ENCODE measurements around the gene BRAT1. TPM values are rescaled to one million over a fixed set of nuclear protein-coding genes. Genes with fewer than 3 reads are reported as not detected.

The BRAT1 gene
- total and polyA plus RNA-seq, 7 experiments from 2014 or later: 23.4 to 58.9 (median 37.0) TPM

DNA sequence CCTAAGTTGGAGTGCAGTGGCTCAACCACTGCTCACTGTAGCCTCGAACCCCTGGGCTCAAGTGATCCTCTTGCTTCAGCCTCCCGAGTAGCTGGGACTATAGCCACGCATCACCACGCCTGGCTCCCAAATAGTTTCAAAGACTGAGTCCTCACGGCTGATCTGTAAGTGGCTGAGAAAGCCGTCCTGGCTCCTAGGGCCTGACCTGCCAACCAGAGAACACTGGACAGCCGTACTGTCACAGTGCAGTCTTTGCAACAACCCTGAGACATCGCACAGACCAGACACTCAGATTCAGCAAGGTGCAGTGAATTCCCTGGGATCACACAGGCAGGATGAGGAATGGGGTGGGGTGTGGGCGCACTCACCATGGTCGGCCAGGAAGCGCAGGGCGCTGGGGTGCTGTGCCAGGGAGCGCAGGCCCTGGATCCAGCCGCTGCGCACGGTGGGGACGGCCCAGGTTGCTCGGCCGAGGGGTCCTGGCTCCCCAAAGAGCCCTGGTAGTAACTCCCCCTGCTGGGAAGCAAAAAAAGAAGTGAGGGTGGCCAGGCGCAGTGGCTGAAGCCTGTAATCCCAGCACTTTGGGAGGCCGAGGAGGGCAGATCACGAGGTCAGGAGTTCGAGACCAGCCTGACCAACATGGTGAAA is 10.7 kb downstream of the BRAT1 start:
- Mint-ChIP-seq H3K9me3 (peaks cover 0 to 2% (median 0%) of the 10 kb centered on the region in 11 donors), H3K27ac (peak overlapping the region in 2 of 9 donors; percentile 23 to 31), H3K4me3 (no peak overlapping the region), H3K4me1 (peaks cover 3 to 11% (median 7%) of the 10 kb centered on the region in 7 donors), H3K36me3 (peaks cover 4 to 17% (median 5%) of the 10 kb centered on the region in 5 donors), H3K27me3 (no peaks in the 10 kb centered on the region)
- H3K4me3 ChIP-seq (ENCODE audit: low read length): no peak overlapping the region
- intact Hi-C loops (cut with micrococcal nuclease): no loop called here
- ATAC-seq (no peak), DNase-seq (no peak)
- H3K36me3 ChIP-seq (ENCODE audit: control insufficient read depth in 2 of 3, insufficient read depth in 3 of 3, low read length in 3 of 3): peaks cover 7 to 83% (median 11%) of the 10 kb centered on the region in 3 experiments
- no peaks in the 10 kb centered on the region for H3K4me1 ChIP-seq (ENCODE audit: control insufficient read depth in 2 of 2, insufficient read depth in 2 of 2, low read length in 2 of 2)
- no peak overlapping the region for H3K27ac ChIP-seq (ENCODE audit: low read depth, low read length)
- H3K9me3 ChIP-seq (ENCODE audit: control insufficient read depth in 2 of 3, low read length in 3 of 3): no peaks in the 10 kb centered on the region
- ChIA-PET CTCF (no interaction called here), POLR2A (interaction anchor here (0.6 to 1.2 kb wide), 2 partner anchors 21 to 584 kb away, joined by 3 read pairs; no protein-coding TSS in a partner anchor)
- H3K27me3 ChIP-seq (ENCODE audit: control insufficient read depth in 2 of 2, insufficient read depth in 2 of 2, low read length in 2 of 2): no peaks in the 10 kb centered on the region

DNA sequence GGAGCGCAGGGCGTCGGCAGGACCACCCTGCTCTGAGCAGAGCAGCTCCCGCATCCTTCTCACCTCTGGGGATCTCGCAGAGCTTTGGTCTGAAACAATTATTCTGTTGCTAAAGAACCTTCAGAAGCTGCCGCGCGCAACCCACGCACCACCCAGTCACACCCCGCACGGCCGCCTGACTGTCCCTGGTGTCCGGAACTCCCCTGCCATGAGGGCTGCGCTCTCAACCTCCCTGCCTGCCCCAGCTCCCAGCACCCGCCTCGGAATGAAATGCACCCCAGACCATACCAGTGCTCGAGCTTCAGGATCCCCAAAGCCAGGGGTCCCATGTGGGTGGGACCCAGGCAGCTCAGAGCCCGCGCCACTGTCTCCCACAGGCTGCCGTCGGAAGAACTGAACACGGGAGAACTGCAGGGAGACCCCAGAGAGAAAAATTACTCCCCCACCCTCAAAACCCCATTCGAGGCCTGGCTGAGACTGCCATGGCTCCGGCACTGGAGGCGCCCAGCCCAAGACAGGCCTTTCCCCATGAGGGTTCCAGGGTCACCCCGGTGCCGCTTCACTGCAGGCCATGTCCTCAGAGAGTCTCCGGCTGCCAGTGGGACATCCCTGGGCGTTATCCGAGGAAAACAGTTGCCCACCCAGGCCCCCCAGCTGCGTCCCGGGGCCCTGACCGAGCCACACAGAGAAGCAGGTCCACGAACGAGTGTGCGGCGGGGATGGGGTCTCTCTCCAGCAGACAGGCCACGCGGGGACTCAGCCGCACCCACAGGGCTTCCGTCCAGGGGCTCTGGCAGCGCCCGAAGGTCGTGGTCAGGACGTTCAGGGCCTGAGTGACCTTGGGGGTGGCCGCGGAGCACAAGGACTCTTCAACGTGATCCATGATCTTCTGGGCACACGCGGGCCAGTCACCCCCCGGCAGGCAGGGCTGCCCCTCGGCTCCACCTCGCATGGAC is 12.1 kb downstream of the BRAT1 start:
- Histone ChIP-seq H3K4me3 (ENCODE audit: low read length) (no peak overlapping the region), H3K4me1 (ENCODE audit: control insufficient read depth in 2 of 2, insufficient read depth in 2 of 2, low read length in 2 of 2) (no peaks in the 10 kb centered on the region), H3K27me3 (ENCODE audit: control insufficient read depth in 2 of 2, insufficient read depth in 2 of 2, low read length in 2 of 2) (no peaks in the 10 kb centered on the region), H3K36me3 (ENCODE audit: control insufficient read depth in 2 of 3, insufficient read depth in 3 of 3, low read length in 3 of 3) (peaks cover 0 to 88% (median 13%) of the 10 kb centered on the region in 3 experiments), H3K27ac (ENCODE audit: low read depth, low read length) (no peak overlapping the region), H3K9me3 (ENCODE audit: control insufficient read depth in 2 of 3, low read length in 3 of 3) (no peaks in the 10 kb centered on the region)
- peaks cover 0 to 2% (median 0%) of the 10 kb centered on the region in 11 donors for H3K9me3 Mint-ChIP-seq
- intact Hi-C loops (cut with micrococcal nuclease): no loop called here
- ChIA-PET POLR2A (interaction anchor here (0.7 to 1.1 kb wide), 2 partner anchors 19 to 35 kb away, joined by 3 to 4 read pairs; no protein-coding TSS in a partner anchor), CTCF (no interaction called here)
- peak overlapping the region in 3 of 9 donors; percentile 28 to 45 (median 36) for H3K27ac Mint-ChIP-seq
- H3K4me1 Mint-ChIP-seq: peaks cover 0 to 4% (median 0%) of the 10 kb centered on the region in 7 donors
- no peak for ATAC-seq
- no peak overlapping the region for H3K4me3 Mint-ChIP-seq
- peaks cover 0 to 11% (median 0%) of the 10 kb centered on the region in 5 donors for H3K36me3 Mint-ChIP-seq
- no peaks in the 10 kb centered on the region for H3K27me3 Mint-ChIP-seq
- DNase-seq: no peak

DNA sequence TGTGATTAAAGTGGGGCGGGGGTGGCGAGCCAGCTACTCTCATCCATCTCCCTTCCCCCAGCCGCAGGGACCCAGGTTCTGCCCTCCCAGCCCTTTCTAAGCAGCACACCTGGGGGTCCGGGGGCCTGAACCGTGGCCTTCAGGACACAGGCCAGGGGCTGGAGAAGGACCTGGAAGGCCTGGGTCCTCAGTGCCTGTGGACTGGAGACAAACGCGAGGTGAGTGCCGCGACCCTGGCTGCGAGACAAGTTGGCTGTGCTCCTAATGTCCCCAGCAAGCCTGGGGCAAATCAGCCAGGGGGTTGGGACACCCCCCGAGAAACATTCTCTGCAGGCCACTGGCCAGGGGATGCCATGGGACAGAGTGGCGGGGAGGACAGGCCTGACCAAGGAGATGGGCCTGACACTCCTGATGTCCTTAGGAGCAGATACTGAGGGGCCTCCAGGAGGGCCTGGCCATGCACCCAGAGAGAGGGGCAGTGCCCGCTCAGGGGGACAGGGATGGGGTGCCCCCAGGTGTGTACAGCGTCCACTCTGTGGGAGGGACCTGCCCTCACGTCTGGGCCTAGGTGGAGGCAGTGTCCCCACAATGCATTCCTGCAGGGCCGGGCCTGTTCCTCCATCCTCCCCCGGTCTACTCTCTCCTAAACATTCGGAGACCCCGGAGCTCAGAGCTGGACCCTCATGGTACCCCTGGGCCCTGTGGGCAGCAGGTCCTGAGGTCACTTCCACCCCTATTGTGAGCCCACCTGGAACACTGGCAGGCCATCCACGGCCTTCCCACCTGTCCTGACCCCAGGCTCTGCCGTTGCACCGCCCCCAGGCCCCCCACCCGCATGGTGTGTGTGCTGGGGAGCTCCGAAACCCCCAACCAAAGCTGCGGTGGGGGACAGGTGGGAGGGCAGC is 13.1 kb downstream of the BRAT1 start:
- Histone ChIP-seq H3K27me3 (ENCODE audit: control insufficient read depth in 2 of 2, insufficient read depth in 2 of 2, low read length in 2 of 2) (no peaks in the 10 kb centered on the region), H3K4me1 (ENCODE audit: control insufficient read depth in 2 of 2, insufficient read depth in 2 of 2, low read length in 2 of 2) (no peaks in the 10 kb centered on the region), H3K27ac (ENCODE audit: low read depth, low read length) (no peak overlapping the region), H3K9me3 (ENCODE audit: control insufficient read depth in 2 of 3, low read length in 3 of 3) (no peaks in the 10 kb centered on the region), H3K4me3 (ENCODE audit: low read length) (no peak overlapping the region), H3K36me3 (ENCODE audit: control insufficient read depth in 2 of 3, insufficient read depth in 3 of 3, low read length in 3 of 3) (peaks cover 0 to 86% (median 13%) of the 10 kb centered on the region in 3 experiments)
- intact Hi-C loops (cut with micrococcal nuclease): no loop called here
- Mint-ChIP-seq H3K27me3 (no peaks in the 10 kb centered on the region), H3K36me3 (peaks cover 0 to 7% (median 0%) of the 10 kb centered on the region in 5 donors), H3K9me3 (peaks cover 0 to 3% (median 0%) of the 10 kb centered on the region in 11 donors), H3K4me1 (no peaks in the 10 kb centered on the region), H3K4me3 (no peak overlapping the region), H3K27ac (peak overlapping the region in 1 of 9 donors; percentile 51)
- CTCF ChIA-PET: no interaction called here
- POLR2A ChIA-PET: interaction anchor here (0.7 to 1.1 kb wide), 2 partner anchors 10 to 18 kb away, joined by 3 to 4 read pairs; no protein-coding TSS in a partner anchor
- ATAC-seq (peak; percentile 2), DNase-seq (no peak)

DNA sequence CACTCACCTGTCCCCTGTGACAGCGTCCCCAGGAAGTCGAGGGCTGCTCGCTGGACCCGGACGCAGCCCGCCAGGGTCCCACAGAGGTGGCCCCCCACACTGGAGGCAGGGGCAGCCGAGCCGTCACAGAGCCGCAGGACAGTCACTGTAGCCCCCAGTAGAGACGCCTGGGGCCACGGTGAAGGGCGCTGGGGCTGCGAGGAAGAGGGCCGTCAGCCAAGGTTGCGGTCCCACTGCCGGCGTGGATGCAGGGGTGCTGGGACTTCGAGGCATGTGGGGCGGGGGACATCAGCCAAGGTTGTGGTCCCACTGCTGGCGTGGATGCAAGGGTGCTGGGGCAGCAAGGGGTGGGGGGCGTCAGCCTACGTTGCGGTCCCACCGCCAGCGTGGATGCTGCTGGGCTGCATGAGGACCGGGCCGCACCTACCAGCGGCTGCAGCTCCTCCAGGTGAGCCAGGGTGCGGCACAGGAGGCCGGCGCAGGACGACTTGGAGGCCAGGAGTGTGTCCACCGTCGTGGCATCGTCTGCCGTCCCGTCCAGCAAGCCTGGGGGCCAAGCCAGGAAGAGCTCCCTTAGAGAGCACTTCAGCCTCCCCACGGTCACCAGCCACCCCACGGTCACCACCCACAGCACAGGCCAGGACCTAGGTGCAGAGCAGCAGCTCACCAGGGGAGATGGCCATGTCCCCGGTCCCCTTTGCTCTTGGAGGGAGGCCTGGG is 13.9 kb downstream of the BRAT1 start:
- DNase-seq (no peak), ATAC-seq (no peak)
- peaks cover 0 to 4% (median 0%) of the 10 kb centered on the region in 5 donors for H3K36me3 Mint-ChIP-seq
- intact Hi-C loops (cut with micrococcal nuclease): no loop called here
- Histone ChIP-seq H3K4me1 (ENCODE audit: control insufficient read depth in 2 of 2, insufficient read depth in 2 of 2, low read length in 2 of 2) (no peaks in the 10 kb centered on the region), H3K9me3 (ENCODE audit: control insufficient read depth in 2 of 3, low read length in 3 of 3) (no peaks in the 10 kb centered on the region), H3K27me3 (ENCODE audit: control insufficient read depth in 2 of 2, insufficient read depth in 2 of 2, low read length in 2 of 2) (no peaks in the 10 kb centered on the region), H3K27ac (ENCODE audit: low read depth, low read length) (no peak overlapping the region), H3K36me3 (ENCODE audit: control insufficient read depth in 2 of 3, insufficient read depth in 3 of 3, low read length in 3 of 3) (peaks cover 0 to 80% (median 13%) of the 10 kb centered on the region in 3 experiments), H3K4me3 (ENCODE audit: low read length) (no peak overlapping the region)
- peaks cover 0 to 3% (median 0%) of the 10 kb centered on the region in 11 donors for H3K9me3 Mint-ChIP-seq
- H3K27me3 Mint-ChIP-seq: no peaks in the 10 kb centered on the region
- no peak overlapping the region for H3K4me3 Mint-ChIP-seq
- ChIA-PET POLR2A (interaction anchor here (0.7 kb wide), 1 partner anchor 11 kb away, joined by 3 read pairs; no protein-coding TSS in a partner anchor), CTCF (no interaction called here)
- no peaks in the 10 kb centered on the region for H3K4me1 Mint-ChIP-seq
- H3K27ac Mint-ChIP-seq: peak overlapping the region in 1 of 9 donors; percentile 51

DNA sequence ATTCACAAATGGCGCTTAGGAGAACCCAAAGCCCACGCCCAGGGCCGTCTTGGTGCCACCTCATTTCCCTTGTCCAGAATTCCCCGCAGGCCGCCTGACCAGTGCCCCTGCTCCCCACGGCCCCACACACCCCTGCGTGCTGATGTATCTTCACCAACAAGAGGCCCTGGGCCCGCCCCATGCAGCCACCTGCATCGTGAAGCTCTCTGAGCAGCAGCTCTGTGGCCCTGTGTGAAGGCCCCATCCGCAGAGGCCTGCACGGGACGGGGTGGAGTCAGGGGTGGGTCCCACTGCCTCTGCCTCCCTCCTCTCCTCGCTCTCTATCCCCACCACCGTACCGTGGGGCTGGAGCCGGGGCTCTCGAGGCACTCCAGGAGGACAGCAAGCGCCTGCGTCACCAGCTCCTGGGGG is 14.7 kb downstream of the BRAT1 start:
- Histone ChIP-seq H3K9me3 (ENCODE audit: control insufficient read depth in 2 of 3, low read length in 3 of 3) (no peaks in the 10 kb centered on the region), H3K27ac (ENCODE audit: low read depth, low read length) (no peak overlapping the region), H3K4me1 (ENCODE audit: control insufficient read depth in 2 of 2, insufficient read depth in 2 of 2, low read length in 2 of 2) (no peaks in the 10 kb centered on the region), H3K36me3 (ENCODE audit: control insufficient read depth in 2 of 3, insufficient read depth in 3 of 3, low read length in 3 of 3) (peaks cover 0 to 73% (median 8%) of the 10 kb centered on the region in 3 experiments), H3K4me3 (ENCODE audit: low read length) (no peak overlapping the region), H3K27me3 (ENCODE audit: control insufficient read depth in 2 of 2, insufficient read depth in 2 of 2, low read length in 2 of 2) (no peaks in the 10 kb centered on the region)
- no peak overlapping the region for H3K4me3 Mint-ChIP-seq
- intact Hi-C loops (cut with micrococcal nuclease): no loop called here
- CTCF ChIA-PET: no interaction called here
- no peaks in the 10 kb centered on the region for H3K4me1 Mint-ChIP-seq
- POLR2A ChIA-PET: no interaction called here
- H3K27me3 Mint-ChIP-seq: no peaks in the 10 kb centered on the region
- peak overlapping the region in 2 of 9 donors; percentile 3 to 32 for H3K27ac Mint-ChIP-seq
- peaks cover 0 to 1% (median 0%) of the 10 kb centered on the region in 5 donors for H3K36me3 Mint-ChIP-seq
- DNase-seq (no peak), ATAC-seq (peak; percentile 10)
- H3K9me3 Mint-ChIP-seq: peaks cover 0 to 3% (median 0%) of the 10 kb centered on the region in 11 donors

Measured in naive thymus-derived CD4-positive, alpha-beta T cell (primary cell).